Progenitor cell of endocrine pancreas (in vitro differentiated cells): ENCODE measurements around the gene ATXN3. TPM values are rescaled to one million over a fixed set of nuclear protein-coding genes. Genes with fewer than 3 reads are reported as not detected.

Experiments used
- DNase-seq: peaks from one replicate; pipeline ENCODE4 v3.0.0; 2021; ENCODE audit warnings: low spot score; ENCODE audit not compliant: unreplicated experiment
- H3K27ac Mint-ChIP-seq: 2 replicates; pipeline ENCODE4 v1.8.0; 2021; ENCODE audit warnings: mild to moderate bottlenecking, moderate library complexity, mixed read lengths
- H3K27me3 Mint-ChIP-seq: 2 replicates; pipeline ENCODE4 v1.8.0; 2021; ENCODE audit warnings: mixed read lengths
- H3K36me3 Mint-ChIP-seq: 2 replicates; pipeline ENCODE4 v1.8.0; 2022; ENCODE audit warnings: mixed read lengths; ENCODE audit not compliant: insufficient read depth
- H3K4me1 Mint-ChIP-seq: 2 replicates; pipeline ENCODE4 v1.8.0; 2021; ENCODE audit warnings: low read depth, mixed read lengths
- H3K4me3 Mint-ChIP-seq: 2 replicates; pipeline ENCODE4 v1.8.0; 2021; ENCODE audit warnings: low read depth, mild to moderate bottlenecking, moderate library complexity, mixed read lengths
- H3K9me3 Mint-ChIP-seq: 2 replicates; pipeline ENCODE4 v1.8.0; 2021; ENCODE audit warnings: low read depth, mixed read lengths
- total RNA-seq: library from RNA; stranded (reverse); gene quantifications from 2 replicates; pipeline ENCODE4 v1.2.1, GENCODE V29; 2021
- TF ChIP-seq, protein P1 (sequence below): fragments of 200-600 bp; sonication (generic); IDR thresholded peaks from one replicate; pipeline ENCODE4 v1.5.0; 2021; ENCODE audit warnings: antibody characterized with exemption, mild to moderate bottlenecking; ENCODE audit not compliant: unreplicated experiment

ATXN3 gene
- total RNA-seq, 1 donor from 2014 or later: 33.4 TPM

DNA sequence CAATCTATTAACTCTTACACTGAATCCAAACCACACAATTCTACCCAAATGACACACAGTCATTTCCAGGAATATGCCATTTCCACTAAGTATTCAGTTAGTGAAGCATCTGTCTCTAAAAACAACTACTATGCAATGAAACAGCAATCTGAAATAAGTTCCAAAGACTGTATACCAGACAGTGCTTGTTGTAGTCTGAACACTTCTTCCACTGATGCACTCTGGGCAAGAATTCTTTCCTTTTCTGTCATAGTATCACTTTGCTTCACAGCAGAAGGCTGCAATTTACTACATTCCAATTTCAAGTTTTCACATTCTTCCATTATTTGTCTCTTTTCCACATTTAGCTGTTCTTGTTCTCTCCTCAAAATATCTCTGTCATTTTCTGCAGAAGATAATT is 92.3 kb downstream of the ATXN3 start:
- Mint-ChIP-seq H3K27me3 (no peaks in the 10 kb centered on the region), H3K27ac (no peak overlapping the region), H3K36me3 (peaks cover 16% of the 10 kb centered on the region), H3K9me3 (no peaks in the 10 kb centered on the region), H3K4me3 (no peak overlapping the region), H3K4me1 (peaks cover 7% of the 10 kb centered on the region)
- no peak for DNase-seq
- TF ChIP-seq, protein P1, sequence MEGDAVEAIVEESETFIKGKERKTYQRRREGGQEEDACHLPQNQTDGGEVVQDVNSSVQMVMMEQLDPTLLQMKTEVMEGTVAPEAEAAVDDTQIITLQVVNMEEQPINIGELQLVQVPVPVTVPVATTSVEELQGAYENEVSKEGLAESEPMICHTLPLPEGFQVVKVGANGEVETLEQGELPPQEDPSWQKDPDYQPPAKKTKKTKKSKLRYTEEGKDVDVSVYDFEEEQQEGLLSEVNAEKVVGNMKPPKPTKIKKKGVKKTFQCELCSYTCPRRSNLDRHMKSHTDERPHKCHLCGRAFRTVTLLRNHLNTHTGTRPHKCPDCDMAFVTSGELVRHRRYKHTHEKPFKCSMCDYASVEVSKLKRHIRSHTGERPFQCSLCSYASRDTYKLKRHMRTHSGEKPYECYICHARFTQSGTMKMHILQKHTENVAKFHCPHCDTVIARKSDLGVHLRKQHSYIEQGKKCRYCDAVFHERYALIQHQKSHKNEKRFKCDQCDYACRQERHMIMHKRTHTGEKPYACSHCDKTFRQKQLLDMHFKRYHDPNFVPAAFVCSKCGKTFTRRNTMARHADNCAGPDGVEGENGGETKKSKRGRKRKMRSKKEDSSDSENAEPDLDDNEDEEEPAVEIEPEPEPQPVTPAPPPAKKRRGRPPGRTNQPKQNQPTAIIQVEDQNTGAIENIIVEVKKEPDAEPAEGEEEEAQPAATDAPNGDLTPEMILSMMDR: no peak

DNA sequence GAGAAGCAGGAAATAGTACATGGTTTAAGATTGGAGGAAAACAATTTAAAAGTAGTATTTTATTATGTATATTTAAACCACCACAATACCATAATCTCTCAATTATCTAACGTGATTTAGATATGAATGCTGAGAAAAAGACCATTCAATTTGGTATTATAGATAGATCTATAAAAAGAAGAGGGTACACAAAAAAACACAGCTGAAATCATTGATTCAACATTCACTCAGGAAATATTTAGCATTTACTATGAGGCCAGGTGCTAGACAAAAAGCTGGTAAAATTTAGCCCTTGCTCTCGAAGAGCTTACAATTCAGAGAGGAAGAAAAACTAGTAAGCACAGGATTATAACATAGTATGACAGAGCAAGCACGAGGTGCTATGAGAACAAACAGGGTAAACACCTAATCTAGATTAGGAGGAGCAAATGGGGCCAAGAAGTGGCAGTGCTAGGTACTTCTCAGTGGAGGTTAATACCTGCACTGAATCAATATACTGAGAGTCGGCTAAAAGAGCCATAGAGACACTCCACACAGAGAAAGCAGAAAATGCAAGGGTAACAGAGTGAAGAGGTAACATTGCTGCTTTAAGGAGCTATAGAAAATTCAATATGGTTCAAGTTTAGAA is 94.1 kb downstream of the ATXN3 start:
- Mint-ChIP-seq H3K27me3 (no peaks in the 10 kb centered on the region), H3K4me3 (no peak overlapping the region), H3K27ac (peak overlapping the region; percentile 5), H3K36me3 (peaks cover 20% of the 10 kb centered on the region), H3K4me1 (peaks cover 7% of the 10 kb centered on the region), H3K9me3 (no peaks in the 10 kb centered on the region)
- TF ChIP-seq, protein P1: no peak
- no peak for DNase-seq

DNA sequence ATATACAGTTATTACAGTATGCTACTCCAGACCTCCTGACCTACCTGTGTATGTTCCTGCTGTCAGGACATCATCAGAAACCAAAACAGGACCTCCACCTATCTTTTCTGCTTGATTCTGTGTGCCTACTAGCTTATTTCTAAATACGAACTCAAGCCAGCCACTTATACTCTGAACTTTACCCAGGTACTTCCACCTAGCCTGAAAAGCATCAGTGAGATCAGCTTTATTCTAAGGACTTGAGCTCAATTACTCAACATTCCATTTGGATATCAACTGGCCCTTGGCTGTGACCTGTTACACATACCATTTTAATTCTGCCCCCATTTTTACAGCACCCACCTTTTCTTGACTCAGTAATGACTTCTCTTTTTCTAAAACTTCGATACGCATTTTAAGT is 95.7 kb downstream of the ATXN3 start:
- TF ChIP-seq, protein P1: no peak
- Mint-ChIP-seq H3K27me3 (no peaks in the 10 kb centered on the region), H3K9me3 (no peaks in the 10 kb centered on the region), H3K4me1 (peaks cover 7% of the 10 kb centered on the region), H3K4me3 (no peak overlapping the region), H3K36me3 (peaks cover 19% of the 10 kb centered on the region), H3K27ac (peak overlapping the region; percentile 50)
- DNase-seq: no peak

DNA sequence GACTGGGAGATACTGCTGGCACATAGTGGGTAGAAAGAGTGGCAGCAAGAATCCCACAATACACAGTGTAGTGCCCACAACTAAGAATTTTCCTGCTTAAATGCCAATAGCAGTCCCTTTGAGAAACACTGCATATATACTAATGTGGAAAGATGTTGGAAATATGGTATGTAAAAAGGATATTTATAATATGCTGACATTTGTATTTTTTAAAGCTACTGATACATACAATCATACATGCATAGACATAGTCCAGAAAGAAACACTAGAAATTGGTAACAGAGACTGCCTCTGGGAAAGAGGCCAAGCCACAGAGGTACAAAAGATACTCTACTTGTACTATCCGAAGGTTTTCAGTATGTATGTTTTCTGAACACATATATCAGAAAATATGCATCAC is 96.8 kb downstream of the ATXN3 start:
- no peak for DNase-seq
- Mint-ChIP-seq H3K27me3 (no peaks in the 10 kb centered on the region), H3K36me3 (peaks cover 29% of the 10 kb centered on the region), H3K27ac (no peak overlapping the region), H3K4me1 (peaks cover 7% of the 10 kb centered on the region), H3K4me3 (no peak overlapping the region), H3K9me3 (no peaks in the 10 kb centered on the region)
- TF ChIP-seq, protein P1: no peak

Other genes starting within 250 kb of the ATXN3 start
- 36.6 and 38.5 TPM in 2 replicates for gene TC2N, start 239.0 kb downstream of the ATXN3 start, total RNA-seq
- 6.4 and 6.9 TPM in 2 replicates for gene FBLN5, start 158.9 kb downstream of the ATXN3 start, total RNA-seq
- gene TRIP11, start 66.5 kb downstream of the ATXN3 start, total RNA-seq: 58.6 and 60.9 TPM in 2 replicates
- gene NDUFB1, start 15.1 kb upstream of the ATXN3 start, total RNA-seq: 96.3 and 99.0 TPM in 2 replicates
- 73.5 and 76.2 TPM in 2 replicates for gene CPSF2, start 15.4 kb upstream of the ATXN3 start, total RNA-seq
- not detected in 2 replicates for gene SLC24A4, start 216.6 kb upstream of the ATXN3 start, total RNA-seq